NCI-H2081 (cell line): ENCODE results near the gene ARHGEF11.
A peak's percentile ranks its signal among the peaks of the same experiment; 100 is the strongest.

Experiments
- DNase-seq, 2 experiments: peaks; one replicate each; lab custom pipeline; 2025; lab: John Stamatoyannopoulos, UW

Gene ARHGEF11

GRCh38 chr1:156894711-156895454 lies 150.7 kb downstream of the ARHGEF11 start:
- no peak for DNase-seq

DNA sequence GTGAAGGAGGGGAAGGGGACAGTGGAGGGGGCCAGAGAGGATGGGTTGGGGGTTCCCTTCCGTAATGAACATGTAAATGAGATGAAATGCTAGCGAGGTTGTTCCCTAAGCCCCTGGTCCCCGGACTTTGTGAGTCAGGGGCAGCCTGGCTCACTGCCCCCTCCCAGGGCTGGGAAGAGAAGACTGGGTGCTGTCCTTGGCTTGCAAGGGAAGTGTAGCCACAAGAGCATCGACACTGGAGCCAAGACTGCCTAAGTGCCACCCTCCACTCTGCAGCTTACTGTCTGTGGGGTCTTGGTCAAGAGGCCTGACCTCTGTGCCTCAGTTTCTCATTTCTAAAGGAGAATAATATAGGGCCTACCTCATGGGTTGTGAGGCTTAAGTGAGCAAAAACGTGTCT lies 151.5 kb downstream of the ARHGEF11 start:
- DNase-seq, result no peak

GRCh38 chr1:156893048-156893953 lies 152.2 kb downstream of the ARHGEF11 start, which contains the start of gene PEAR1:
TSS of gene PEAR1 (plus strand) at chr1:156893718. CDS start at chr1:156903927, 10,209 bp downstream.
- DNase-seq, result no peak

DNA sequence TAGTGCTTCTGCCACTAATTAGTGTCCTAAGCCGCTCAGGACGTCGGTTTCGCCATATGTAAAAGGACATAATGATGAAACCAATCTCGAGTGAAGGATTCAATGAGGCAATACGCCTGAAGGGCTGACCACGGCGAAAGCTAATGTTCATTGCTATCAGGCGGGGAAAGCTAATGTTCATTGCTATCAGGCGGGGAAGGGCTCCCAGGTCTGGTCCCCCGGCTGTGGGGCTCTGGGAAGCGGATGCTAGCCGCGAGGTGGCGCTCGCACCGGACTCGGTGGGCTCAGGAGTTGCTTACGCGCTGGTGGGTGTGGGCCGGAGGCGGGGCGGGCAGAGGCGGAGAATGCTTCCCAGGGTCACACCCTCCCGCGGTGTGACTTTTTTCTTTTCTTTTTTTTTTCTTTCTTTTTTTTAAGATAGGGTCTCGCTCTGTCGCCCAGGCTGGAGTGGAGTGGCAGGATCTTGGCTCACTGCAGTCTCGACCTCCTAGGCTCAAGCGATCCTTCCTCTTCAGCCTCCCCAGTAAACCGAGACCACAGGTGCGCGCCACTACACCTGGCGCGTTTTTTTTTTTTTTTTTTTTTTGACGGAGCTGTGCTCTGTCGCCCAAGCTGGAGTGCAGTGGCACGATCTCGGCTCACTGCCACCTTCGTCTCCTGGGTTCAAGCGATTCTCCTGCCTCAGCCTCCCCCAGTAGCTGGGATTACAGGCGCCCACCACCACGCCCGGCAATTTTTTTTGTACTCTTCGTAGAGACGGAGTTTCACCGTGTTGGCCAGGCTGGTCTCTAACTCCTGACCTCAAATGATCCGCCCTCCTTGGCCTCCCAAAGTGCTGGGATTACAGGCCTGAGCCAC lies 153.1 kb downstream of the ARHGEF11 start:
- peak; percentile 83 to 85 for DNase-seq

DNA sequence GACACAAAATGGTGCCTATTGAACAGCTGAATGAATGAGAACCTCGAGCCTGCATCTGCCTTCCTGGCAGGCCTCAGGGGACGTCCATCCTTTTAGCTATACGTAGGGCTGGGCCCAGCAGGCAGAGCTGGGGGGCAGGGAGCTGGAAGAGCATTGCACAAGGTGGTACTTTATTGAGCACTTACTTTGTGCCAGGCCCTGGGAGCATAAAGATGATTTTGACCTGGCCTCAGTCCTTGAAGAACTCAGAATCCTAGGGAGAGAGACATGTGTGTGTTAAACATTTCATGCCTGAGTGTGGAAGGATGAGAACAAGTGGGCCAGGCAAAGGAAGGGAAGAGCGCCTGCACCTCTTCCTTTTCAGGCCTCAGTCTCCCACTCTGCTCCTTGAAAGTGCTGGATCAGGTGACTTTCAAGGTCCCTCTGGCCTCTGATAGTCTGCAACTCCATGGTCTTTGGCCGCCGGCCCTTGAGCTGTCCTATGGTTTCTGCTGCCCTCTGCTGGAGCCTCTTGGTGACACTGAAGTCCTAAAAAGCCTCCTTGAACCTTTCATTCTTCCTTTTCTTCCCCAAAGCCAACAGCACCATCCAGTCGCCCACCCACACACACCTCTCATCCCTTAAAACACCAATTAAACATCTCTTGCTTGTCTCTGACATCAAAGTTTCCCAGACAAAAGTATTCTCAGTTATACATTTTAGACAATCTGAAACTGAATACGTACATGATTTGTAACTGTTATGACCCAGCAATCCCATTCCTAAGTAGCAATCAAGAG lies 155.6 kb downstream of the ARHGEF11 start:
- peak; percentile 78 to 84 for DNase-seq

DNA sequence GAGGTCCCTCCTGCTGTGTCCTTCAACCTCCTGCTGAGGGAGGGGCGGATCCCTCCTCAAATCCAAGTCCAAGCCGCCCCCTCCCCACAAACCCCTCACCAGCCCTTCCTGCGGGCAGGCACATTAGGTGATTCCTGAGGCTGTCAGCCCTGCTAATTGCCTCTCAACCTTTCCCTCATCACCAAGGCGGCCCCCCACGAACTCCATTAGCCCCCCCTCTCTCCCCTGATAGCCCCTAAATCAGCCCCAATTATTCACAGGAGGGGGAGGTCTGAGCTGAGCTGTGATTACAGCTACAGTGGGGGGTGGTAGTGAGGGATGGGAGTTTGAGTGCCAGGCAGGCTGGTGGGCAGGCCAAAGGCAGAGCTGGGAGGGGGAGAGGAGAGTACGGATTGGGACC lies 157.8 kb downstream of the ARHGEF11 start:
- DNase-seq, result no peak

DNA sequence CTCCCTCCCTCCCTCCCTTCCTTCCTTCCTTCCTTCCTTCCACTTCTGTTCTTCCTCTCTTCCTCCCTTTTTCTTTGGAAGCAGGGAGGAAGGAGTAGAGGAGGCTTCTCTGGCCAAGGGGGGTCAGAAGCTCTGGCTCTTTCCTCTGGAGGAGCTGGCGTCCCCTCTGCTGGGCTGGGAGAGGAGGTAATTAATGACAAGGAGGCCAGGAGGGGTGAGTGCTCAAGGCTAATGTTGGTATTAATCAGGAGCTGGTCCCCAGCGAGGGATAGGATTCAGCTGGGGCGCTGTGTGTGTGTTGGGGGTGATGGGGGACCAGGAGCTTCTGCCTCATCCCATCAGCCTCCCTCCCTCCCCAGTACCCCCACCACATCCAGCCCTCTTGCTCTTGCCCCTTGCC lies 158.2 kb downstream of the ARHGEF11 start:
- no peak for DNase-seq

GRCh38 chr1:156886583-156887281 lies 158.8 kb downstream of the ARHGEF11 start:
- no peak for DNase-seq

- no peak for DNase-seq
These were observed 159.6 kb downstream of the ARHGEF11 start for GRCh38 chr1:156885880-156886355.

GRCh38 chr1:156885314-156885713 lies 160.2 kb downstream of the ARHGEF11 start:
- no peak for DNase-seq
